Osteoblast (primary cell): ENCODE data around the gene TAS2R4. TPM values are rescaled to one million over a fixed set of nuclear protein-coding genes. Genes with fewer than 3 reads are reported as not detected.
"Not testable (repeated sequence)": the region's sequence is repeated elsewhere in the genome, so short reads cannot be mapped to it uniquely, and the experiment has no call there.

Experiments used
- DNase-seq: peaks from one replicate; pipeline ENCODE4 v3.0.0; 2011; ENCODE audit warnings: low spot score, mixed read lengths; ENCODE audit not compliant: insufficient read length; ENCODE audit errors: missing footprints
- H2AFZ ChIP-seq: 2 replicates; pipeline ENCODE4 v1.6.0; 2011; ENCODE audit warnings: mild to moderate bottlenecking, low read length
- H3K27ac ChIP-seq: 2 replicates; pipeline ENCODE4 v1.5.1; 2011; ENCODE audit warnings: mild to moderate bottlenecking, low read depth, low read length, moderate library complexity
- H3K27me3 ChIP-seq: 2 replicates; pipeline ENCODE4 v1.6.0; 2012; ENCODE audit warnings: mild to moderate bottlenecking, control low read depth, inconsistent platforms, low read length, moderate library complexity; ENCODE audit not compliant: insufficient read depth
- H3K36me3 ChIP-seq: 2 replicates; pipeline ENCODE4 v1.5.1; 2011; ENCODE audit warnings: mild to moderate bottlenecking, low read length, control low read depth, moderate library complexity; ENCODE audit not compliant: insufficient read depth
- H3K4me1 ChIP-seq: 2 replicates; pipeline ENCODE4 v1.5.1; 2011; ENCODE audit warnings: mild to moderate bottlenecking, low read length, control low read depth, moderate library complexity; ENCODE audit not compliant: insufficient read depth
- H3K4me2 ChIP-seq: 2 replicates; pipeline ENCODE4 v1.6.0; 2011; ENCODE audit warnings: mild to moderate bottlenecking, low read length; ENCODE audit not compliant: insufficient read depth
- H3K4me3 ChIP-seq: fragments of 200-600 bp; sonication (generic); 3 replicates; pipeline ENCODE4 v1.5.1; 2012; ENCODE audit warnings: mild to moderate bottlenecking, low read length, inconsistent platforms; ENCODE audit not compliant: insufficient read depth
- H3K79me2 ChIP-seq: 2 replicates; pipeline ENCODE4 v1.6.0; 2012; ENCODE audit warnings: mild to moderate bottlenecking, low read length, control low read depth, inconsistent platforms; ENCODE audit not compliant: insufficient read depth
- H3K9me3 ChIP-seq: 2 replicates; pipeline ENCODE4 v1.5.1; 2011; ENCODE audit warnings: low read depth, low read length, control low read depth
- H4K20me1 ChIP-seq: 2 replicates; pipeline ENCODE4 v1.6.0; 2012; ENCODE audit warnings: mild to moderate bottlenecking, low read length, control low read depth; ENCODE audit not compliant: insufficient read depth
- CTCF ChIP-seq: IDR thresholded peaks from 2 replicates; pipeline ENCODE4 v1.5.1; 2011; ENCODE audit warnings: mild to moderate bottlenecking, low read depth, low read length, moderate library complexity; ENCODE audit errors: extremely low read depth
- total RNA-seq: library from RNA; depleted of rRNA; stranded (reverse); fragments of >200 nt; gene quantifications from 2 replicates; pipeline ENCODE4 v1.2.3, GENCODE V29; 2012

The TAS2R4 gene
- total RNA-seq, 1 donor = 1.4 TPM

- Histone ChIP-seq H3K79me2 (peaks cover 26% of the 10 kb centered on the region), H3K36me3 (peaks cover 83% of the 10 kb centered on the region), H3K27ac (no peak overlapping the region), H3K4me3 (no peak overlapping the region), H3K27me3 (no peaks in the 10 kb centered on the region), H3K4me2 (no peak overlapping the region), H4K20me1 (no peaks in the 10 kb centered on the region), H3K9me3 (no peaks in the 10 kb centered on the region), H3K4me1 (peaks cover 6% of the 10 kb centered on the region), H2AFZ (no peak overlapping the region)
- DNase-seq = no peak
- TF ChIP-seq CTCF = no peak
Measured at GRCh38 chr7:141744131-141744530, 32.3 kb upstream of the TAS2R4 start.

- no peak overlapping the region for H3K4me2 ChIP-seq
- H3K9me3 ChIP-seq = peaks cover 5% of the 10 kb centered on the region
- no peaks in the 10 kb centered on the region for H3K27me3 ChIP-seq
- no peak overlapping the region for H3K4me3 ChIP-seq
- no peak overlapping the region for H3K27ac ChIP-seq
- no peaks in the 10 kb centered on the region for H4K20me1 ChIP-seq
- no peak for TF ChIP-seq CTCF
- no peaks in the 10 kb centered on the region for H3K4me1 ChIP-seq
- no peak overlapping the region for H2AFZ ChIP-seq
- H3K79me2 ChIP-seq = no peaks in the 10 kb centered on the region
- no peak for DNase-seq
- peaks cover 82% of the 10 kb centered on the region for H3K36me3 ChIP-seq
Measured at GRCh38 chr7:141748396-141748795, 28.1 kb upstream of the TAS2R4 start.

- not testable (repeated sequence) for H3K9me3 ChIP-seq, H3K4me1 ChIP-seq, H3K4me2 ChIP-seq, H3K27me3 ChIP-seq, H4K20me1 ChIP-seq, H2AFZ ChIP-seq, DNase-seq, H3K79me2 ChIP-seq, H3K27ac ChIP-seq, H3K4me3 ChIP-seq
- H3K36me3 ChIP-seq = peaks cover 62% of the 10 kb centered on the region
Measured at GRCh38 chr7:141751904-141752303, 24.6 kb upstream of the TAS2R4 start.

- H3K27ac ChIP-seq = no peak overlapping the region
- no peaks in the 10 kb centered on the region for H3K27me3 ChIP-seq
- no peak for DNase-seq
- H3K4me2 ChIP-seq = no peak overlapping the region
- no peak overlapping the region for H3K4me3 ChIP-seq
- H3K36me3 ChIP-seq = peaks cover 68% of the 10 kb centered on the region
- H3K9me3 ChIP-seq = peaks cover 5% of the 10 kb centered on the region
- H4K20me1 ChIP-seq = peaks cover 4% of the 10 kb centered on the region
- H3K79me2 ChIP-seq = no peaks in the 10 kb centered on the region
- peak; percentile 34 for TF ChIP-seq CTCF
- no peak overlapping the region for H2AFZ ChIP-seq
- no peaks in the 10 kb centered on the region for H3K4me1 ChIP-seq
Measured at GRCh38 chr7:141752634-141753033, 23.8 kb upstream of the TAS2R4 start.
